Subcutaneous abdominal adipose tissue (tissue), 5 donors: ENCODE results near the gene ADPGK.

Experiments
- H3K27ac ChIP-seq: one replicate; pipeline ENCODE4 v1.7.0; 2013; ENCODE audit warnings: low read depth, mild to moderate bottlenecking, inconsistent platforms, low read length, moderate library complexity
- H3K27me3 ChIP-seq, 5 donors: one replicate each; pipeline ENCODE4 v1.7.0; 2013; ENCODE audit warnings: low read length in 5 of 5, inconsistent platforms in 1 of 5; ENCODE audit not compliant: control insufficient read depth in 5 of 5, insufficient read depth in 4 of 5
- H3K36me3 ChIP-seq, 5 donors: one replicate each; pipeline ENCODE4 v1.7.0; 2013; ENCODE audit warnings: low read length in 5 of 5; ENCODE audit not compliant: control insufficient read depth in 5 of 5, insufficient read depth in 5 of 5
- H3K4me1 ChIP-seq, 5 donors: one replicate each; pipeline ENCODE4 v1.7.0; 2013; ENCODE audit warnings: low read length in 5 of 5, mild to moderate bottlenecking in 3 of 5, moderate library complexity in 1 of 5; ENCODE audit not compliant: control insufficient read depth in 5 of 5, insufficient read depth in 5 of 5
- H3K4me3 ChIP-seq, 5 donors: one replicate each; pipeline ENCODE4 v1.7.0; 2013; ENCODE audit warnings: low read length in 5 of 5, low read depth in 1 of 5
- H3K9ac ChIP-seq, 5 donors: one replicate each; pipeline ENCODE4 v1.7.0; 2013; ENCODE audit warnings: low read length in 5 of 5, mild to moderate bottlenecking in 4 of 5, moderate library complexity in 3 of 5
- H3K9me3 ChIP-seq, 5 donors: one replicate each; pipeline ENCODE4 v1.7.0; 2013; ENCODE audit warnings: low read length in 5 of 5; ENCODE audit not compliant: control insufficient read depth in 5 of 5
- donor health status: healthy.
- donor health status: healthy.
- donor health status: healthy.
- donor health status: healthy.
- donor health status: healthy.

ADPGK gene

DNA sequence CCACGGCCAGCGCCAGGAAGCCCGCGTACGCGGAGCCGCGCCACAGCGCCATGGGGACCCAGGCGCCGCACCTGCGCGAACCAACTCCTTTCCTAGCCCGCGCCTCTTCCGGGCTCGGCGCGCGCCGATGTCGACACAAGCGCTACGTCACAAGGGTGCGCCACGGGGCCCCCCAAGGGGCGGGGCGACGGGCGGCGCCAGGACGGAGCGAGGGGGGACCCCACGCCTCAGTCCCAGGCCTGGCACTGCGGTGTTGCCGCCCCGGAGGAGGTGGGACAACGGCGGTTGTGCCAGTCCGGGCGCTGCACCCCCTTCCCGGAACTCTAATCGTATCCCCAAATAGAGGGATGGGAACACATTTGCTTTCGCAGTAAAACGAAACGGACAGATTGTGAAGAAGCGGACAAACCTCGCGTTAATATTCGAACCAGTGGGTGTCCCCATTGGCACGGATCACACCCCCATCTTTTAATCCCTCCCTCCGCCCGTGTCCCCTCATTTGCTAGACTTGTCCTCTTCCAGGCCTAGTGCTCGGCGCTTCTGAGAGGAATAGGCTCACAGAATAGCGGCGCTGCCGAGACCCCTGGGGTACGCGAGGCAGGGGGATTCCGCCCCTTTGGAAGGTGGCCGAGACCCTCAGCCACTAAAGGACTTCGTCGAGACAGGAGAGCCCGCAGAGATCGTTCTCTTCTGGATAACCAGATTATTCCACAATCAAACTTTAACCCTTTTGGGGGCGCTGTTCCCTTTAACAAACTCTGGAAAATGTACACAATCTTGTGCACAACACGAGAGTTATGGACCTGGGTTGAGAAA lies at the start of gene ADPGK:
TSS of gene ADPGK (minus strand) at position 119 of the 816 bp plus-strand sequence. CDS start at position 52, 67 bp downstream.
- peak within 1 kb of the TSS; percentile 94 for H3K27ac ChIP-seq
- H3K4me3 ChIP-seq: peak within 1 kb of the TSS; percentile 88 to 99 (median 95)
- peak within 1 kb of the TSS; percentile 87 to 97 (median 95) for H3K9ac ChIP-seq
- peaks cover 11 to 45% (median 33%) of the 10 kb centered on the region in 5 donors for H3K4me1 ChIP-seq
- H3K36me3 ChIP-seq: peaks cover under 1 to 8% (median 4%) of the 10 kb centered on the region in 5 donors
- no peaks in the 10 kb centered on the region for H3K27me3 ChIP-seq
- no peaks in the 10 kb centered on the region for H3K9me3 ChIP-seq

GRCh38 chr15:72827226-72827625 lies 43.7 kb upstream of the ADPGK start:
- Histone ChIP-seq H3K4me3 (no peak overlapping the region), H3K36me3 (no peaks in the 10 kb centered on the region), H3K9me3 (no peaks in the 10 kb centered on the region), H3K27ac (no peak overlapping the region), H3K4me1 (peaks cover 0 to 19% (median 15%) of the 10 kb centered on the region in 5 donors), H3K27me3 (peaks cover 0 to 8% (median 0%) of the 10 kb centered on the region in 5 donors), H3K9ac (no peak overlapping the region)

DNA sequence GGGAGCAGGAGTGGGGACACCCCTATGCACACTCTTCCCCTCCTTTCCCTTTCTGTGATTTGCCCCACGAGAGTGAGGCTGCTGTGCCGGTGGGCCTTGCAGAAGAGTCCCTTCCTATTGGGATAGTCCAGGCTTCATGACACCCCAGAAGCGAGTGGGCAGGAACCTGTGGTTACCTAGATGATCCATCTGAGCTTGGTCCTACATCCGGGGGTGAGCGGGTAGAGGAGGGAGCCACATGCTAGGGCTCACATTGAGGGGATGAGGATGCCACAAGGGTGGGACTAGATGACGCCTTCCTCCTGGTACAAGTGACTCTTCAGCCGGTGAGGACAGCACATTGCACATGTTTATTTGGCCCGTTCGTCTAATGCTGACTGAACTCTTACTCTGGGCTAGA lies 43.1 kb upstream of the ADPGK start:
- H3K4me1 ChIP-seq: peaks cover 0 to 19% (median 15%) of the 10 kb centered on the region in 5 donors
- H3K4me3 ChIP-seq: no peak overlapping the region
- H3K36me3 ChIP-seq: no peaks in the 10 kb centered on the region
- no peak overlapping the region for H3K27ac ChIP-seq
- no peak overlapping the region for H3K9ac ChIP-seq
- no peaks in the 10 kb centered on the region for H3K9me3 ChIP-seq
- H3K27me3 ChIP-seq: peaks cover 0 to 8% (median 0%) of the 10 kb centered on the region in 5 donors

DNA sequence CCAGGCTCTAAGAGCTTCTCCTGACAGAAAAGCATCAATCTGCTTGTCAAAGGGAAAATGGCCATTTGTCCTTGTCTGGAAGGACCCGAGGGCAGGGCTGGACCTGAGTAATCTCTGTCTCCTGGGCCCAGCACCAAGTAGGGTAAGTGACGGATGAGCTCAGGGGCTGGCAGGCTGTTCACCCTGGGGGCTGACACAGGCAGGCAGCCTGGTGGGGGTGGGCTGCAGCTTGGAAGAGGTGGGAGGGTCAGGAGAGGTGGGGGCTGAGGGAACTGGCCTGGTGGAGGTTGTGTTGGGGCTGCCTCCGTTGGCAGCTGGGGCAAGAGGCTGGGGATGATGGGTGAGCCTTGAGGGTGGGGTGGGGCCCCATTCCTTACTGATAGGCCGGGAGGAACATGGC lies 42.3 kb upstream of the ADPGK start:
- H3K27ac ChIP-seq: no peak overlapping the region
- H3K36me3 ChIP-seq: no peaks in the 10 kb centered on the region
- H3K9me3 ChIP-seq: no peaks in the 10 kb centered on the region
- H3K9ac ChIP-seq: no peak overlapping the region
- peaks cover 0 to 8% (median 0%) of the 10 kb centered on the region in 5 donors for H3K27me3 ChIP-seq
- peaks cover 0 to 19% (median 15%) of the 10 kb centered on the region in 5 donors for H3K4me1 ChIP-seq
- no peak overlapping the region for H3K4me3 ChIP-seq

GRCh38 chr15:72824781-72825180 lies 41.2 kb upstream of the ADPGK start:
- no peak overlapping the region for H3K27ac ChIP-seq
- no peak overlapping the region for H3K9ac ChIP-seq
- H3K4me1 ChIP-seq: peaks cover 0 to 19% (median 15%) of the 10 kb centered on the region in 5 donors
- H3K9me3 ChIP-seq: no peaks in the 10 kb centered on the region
- H3K36me3 ChIP-seq: no peaks in the 10 kb centered on the region
- peaks cover 0 to 8% (median 0%) of the 10 kb centered on the region in 5 donors for H3K27me3 ChIP-seq
- no peak overlapping the region for H3K4me3 ChIP-seq

DNA sequence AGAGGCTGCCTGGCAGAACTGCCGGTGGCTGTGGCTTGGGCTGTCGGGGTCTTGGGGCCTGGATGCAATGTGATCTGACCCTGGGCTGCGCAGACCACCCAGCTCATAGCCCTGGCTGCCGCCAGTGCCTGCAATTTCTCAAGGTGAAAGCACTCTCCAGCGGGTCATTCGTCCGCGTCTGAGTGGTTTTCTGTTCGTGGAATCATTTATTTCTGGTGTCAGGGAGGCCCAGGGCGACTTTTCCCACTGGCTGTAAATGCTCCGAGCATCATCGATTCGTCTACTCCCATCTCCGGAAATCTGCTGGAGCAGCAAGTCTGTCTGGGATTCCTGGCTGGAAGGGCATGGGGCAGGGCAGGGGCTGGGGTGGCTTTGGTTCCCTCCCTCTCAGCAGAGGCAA lies 40.6 kb upstream of the ADPGK start:
- Histone ChIP-seq H3K36me3 (no peaks in the 10 kb centered on the region), H3K4me3 (no peak overlapping the region), H3K9ac (no peak overlapping the region), H3K9me3 (no peaks in the 10 kb centered on the region), H3K27ac (no peak overlapping the region), H3K4me1 (peaks cover 0 to 19% (median 15%) of the 10 kb centered on the region in 5 donors), H3K27me3 (peaks cover 0 to 8% (median 0%) of the 10 kb centered on the region in 5 donors)

- no peak overlapping the region for H3K4me3 ChIP-seq
- H3K9ac ChIP-seq: no peak overlapping the region
- no peaks in the 10 kb centered on the region for H3K36me3 ChIP-seq
- H3K27me3 ChIP-seq: peaks cover 0 to 7% (median 3%) of the 10 kb centered on the region in 5 donors
- peaks cover 0 to 2% (median 0%) of the 10 kb centered on the region in 5 donors for H3K4me1 ChIP-seq
- H3K9me3 ChIP-seq: peaks cover 0 to 3% (median 0%) of the 10 kb centered on the region in 5 donors
- no peak overlapping the region for H3K27ac ChIP-seq
Measured at GRCh38 chr15:72820278-72820677, 36.7 kb upstream of the ADPGK start.

- H3K27ac ChIP-seq: no peak overlapping the region
Measured at GRCh38 chr15:72818632-72819031, 35.1 kb upstream of the ADPGK start.

DNA sequence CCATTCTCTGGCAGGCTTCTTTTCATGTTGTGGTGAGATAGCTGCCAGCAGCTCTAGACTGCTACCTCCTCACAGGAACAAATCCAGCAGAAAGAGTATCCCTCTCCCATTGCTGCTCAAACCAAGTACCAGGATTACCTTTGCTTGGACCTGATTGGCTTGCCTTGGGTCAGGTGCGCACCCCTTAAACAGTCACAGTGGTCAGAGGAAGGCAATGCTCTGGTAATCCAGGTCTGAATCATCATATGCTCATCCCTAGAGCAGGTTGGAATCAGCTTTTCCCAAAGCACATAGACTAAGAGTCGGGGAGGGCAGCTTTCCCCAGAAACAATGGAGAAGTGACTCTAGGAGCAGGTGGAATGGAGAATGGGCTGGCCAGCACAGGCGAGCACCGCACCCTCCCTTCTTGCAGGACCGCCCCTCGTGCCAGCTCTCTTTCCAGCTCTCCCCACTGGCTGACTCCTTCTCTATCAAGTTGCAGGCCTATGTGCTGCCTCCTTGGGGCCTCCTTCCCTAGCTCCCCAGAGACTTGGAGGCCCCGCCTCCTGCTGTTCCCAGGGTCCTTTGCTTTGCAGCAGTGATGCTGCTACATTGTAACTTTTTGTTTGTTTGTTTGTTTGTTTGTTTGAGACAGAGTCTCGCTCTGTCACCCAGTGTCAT lies 29.9 kb upstream of the ADPGK start:
- no peak overlapping the region for H3K9ac ChIP-seq
- peaks cover 0 to 3% (median 0%) of the 10 kb centered on the region in 5 donors for H3K4me1 ChIP-seq
- H3K4me3 ChIP-seq: no peak overlapping the region
- H3K9me3 ChIP-seq: peaks cover 0 to 3% (median 0%) of the 10 kb centered on the region in 5 donors
- H3K27ac ChIP-seq: no peak overlapping the region
- no peaks in the 10 kb centered on the region for H3K36me3 ChIP-seq
- H3K27me3 ChIP-seq: peaks cover 0 to 6% (median 0%) of the 10 kb centered on the region in 5 donors

More at GRCh38 chr15:72818632-72819031, 35.1 kb upstream of the ADPGK start:
- Histone ChIP-seq H3K9ac (no peak overlapping the region), H3K4me3 (no peak overlapping the region), H3K9me3 (peaks cover 0 to 3% (median 0%) of the 10 kb centered on the region in 5 donors), H3K27me3 (peaks cover 0 to 6% (median 0%) of the 10 kb centered on the region in 5 donors), H3K4me1 (no peaks in the 10 kb centered on the region), H3K36me3 (no peaks in the 10 kb centered on the region)

- no peaks in the 10 kb centered on the region for H3K27me3 ChIP-seq
- H3K36me3 ChIP-seq: no peaks in the 10 kb centered on the region
- H3K4me3 ChIP-seq: no peak overlapping the region
- H3K4me1 ChIP-seq: peaks cover 0 to 3% (median 0%) of the 10 kb centered on the region in 5 donors
- H3K9ac ChIP-seq: no peak overlapping the region
- peaks cover 0 to 3% (median 0%) of the 10 kb centered on the region in 5 donors for H3K9me3 ChIP-seq
- no peak overlapping the region for H3K27ac ChIP-seq
Measured at GRCh38 chr15:72809329-72809728, 25.8 kb upstream of the ADPGK start.
